Thymus (tissue), 11 donors: ENCODE measurements around the gene LHFPL2. TPM values are rescaled to one million over a fixed set of nuclear protein-coding genes. Genes with fewer than 3 reads are reported as not detected.
A peak's percentile ranks its signal among the peaks of the same experiment; 100 is the strongest.
"Not testable (repeated sequence)": the region's sequence is repeated elsewhere in the genome, so short reads cannot be mapped to it uniquely, and the experiment has no call there.

Source experiments
- DNase-seq, 9 donors: peaks; one replicate each; pipeline ENCODE4 v3.0.0-alpha.2; 2013; ENCODE audit warnings: low spot score in 9 of 9, low read depth in 6 of 9, missing footprints in 1 of 9
- H3K27ac ChIP-seq, 2 donors: one replicate each; pipeline ENCODE4 v1.5.1; 2013; ENCODE audit warnings: control low read depth in 1 of 2, low read depth in 1 of 2, low read length in 1 of 2, mild to moderate bottlenecking in 1 of 2, moderate library complexity in 1 of 2
- H3K27me3 ChIP-seq, 2 donors: one replicate each; pipeline ENCODE4 v1.5.1; 2013; ENCODE audit warnings: low read length in 1 of 2; ENCODE audit not compliant: control insufficient read depth in 2 of 2, insufficient read depth in 1 of 2
- H3K36me3 ChIP-seq, 2 donors: one replicate each; pipeline ENCODE4 v1.5.1; 2013; ENCODE audit warnings: low read length in 1 of 2, mild to moderate bottlenecking in 1 of 2, moderate library complexity in 1 of 2; ENCODE audit not compliant: control insufficient read depth in 2 of 2, insufficient read depth in 2 of 2
- H3K4me1 ChIP-seq, 2 donors: one replicate each; pipeline ENCODE4 v1.5.1; 2013; ENCODE audit warnings: low read length in 2 of 2; ENCODE audit not compliant: control insufficient read depth in 2 of 2, insufficient read depth in 2 of 2
- H3K4me3 ChIP-seq, 2 donors: one replicate each; pipeline ENCODE4 v1.5.1; 2013; ENCODE audit warnings: low read length in 2 of 2, control low read depth in 1 of 2, mild to moderate bottlenecking in 1 of 2
- H3K9me3 ChIP-seq, 2 donors: one replicate each; pipeline ENCODE4 v1.5.1; 2013; ENCODE audit warnings: low read length in 1 of 2, mild to moderate bottlenecking in 1 of 2; ENCODE audit not compliant: control insufficient read depth in 2 of 2, insufficient read depth in 1 of 2
- WGBS: extraction: QIAGEN DNeasy Blood & Tissue Kit; methylation state at CpG from one replicate; pipeline ENCODE4 v1.1.7; 2013; 5-methylcytosine and 5-hydroxymethylcytosine counted together
- polyA plus RNA-seq: library from polyadenylated mRNA; stranded (reverse); fragments of 200-250 nt; gene quantifications from one replicate; pipeline ENCODE4 v1.2.3, GENCODE V29; 2013
- total RNA-seq: library from RNA; stranded (reverse); fragments of 120-200 nt; gene quantifications from one replicate; pipeline ENCODE4 v1.2.4, GENCODE V29; 2013
- donor health status: healthy.

LHFPL2 gene
- total and polyA plus RNA-seq, 2 donors = 9.1 to 21.4 TPM

GRCh38 chr5:78473751-78474150 lies 174.8 kb downstream of the LHFPL2 start:
- Histone ChIP-seq H3K4me3 (no peak overlapping the region), H3K27me3 (no peaks in the 10 kb centered on the region), H3K4me1 (no peaks in the 10 kb centered on the region), H3K36me3 (no peaks in the 10 kb centered on the region), H3K9me3 (no peaks in the 10 kb centered on the region), H3K27ac (no peak overlapping the region)
- no peak for DNase-seq
- WGBS = 100% methylated on average over 1 of the region's 1 CpG

- no peaks in the 10 kb centered on the region for H3K36me3 ChIP-seq
- H3K27me3 ChIP-seq = no peaks in the 10 kb centered on the region
- no peaks in the 10 kb centered on the region for H3K9me3 ChIP-seq
- DNase-seq = peak in 1 of 9 donors; percentile 28
- no peak overlapping the region for H3K4me3 ChIP-seq
- no peak overlapping the region for H3K27ac ChIP-seq
- H3K4me1 ChIP-seq = no peaks in the 10 kb centered on the region
These were observed 176.0 kb downstream of the LHFPL2 start for GRCh38 chr5:78472469-78473106.

- Histone ChIP-seq H3K36me3 (no peaks in the 10 kb centered on the region), H3K4me3 (no peak overlapping the region), H3K27ac (no peak overlapping the region), H3K4me1 (no peaks in the 10 kb centered on the region), H3K9me3 (no peaks in the 10 kb centered on the region), H3K27me3 (no peaks in the 10 kb centered on the region)
- DNase-seq = no peak
These were observed 176.7 kb downstream of the LHFPL2 start for GRCh38 chr5:78471896-78472295.

- no peak overlapping the region for H3K27ac ChIP-seq
- no peaks in the 10 kb centered on the region for H3K27me3 ChIP-seq
- H3K4me1 ChIP-seq = no peaks in the 10 kb centered on the region
- WGBS = 45% methylated on average over 3 of the region's 3 CpGs
- DNase-seq = peak in 5 of 9 donors; percentile 9 to 47 (median 17)
- no peaks in the 10 kb centered on the region for H3K9me3 ChIP-seq
- H3K36me3 ChIP-seq = no peaks in the 10 kb centered on the region
- no peak overlapping the region for H3K4me3 ChIP-seq
These were observed 180.7 kb downstream of the LHFPL2 start for GRCh38 chr5:78467752-78468357.

GRCh38 chr5:78467140-78467539 lies 181.4 kb downstream of the LHFPL2 start:
- H3K9me3 ChIP-seq = no peaks in the 10 kb centered on the region
- 96% methylated on average over 1 of the region's 1 CpG for WGBS
- no peak overlapping the region for H3K4me3 ChIP-seq
- peaks cover 0 to 4% of the 10 kb centered on the region in 2 donors for H3K36me3 ChIP-seq
- no peak overlapping the region for H3K27ac ChIP-seq
- H3K27me3 ChIP-seq = no peaks in the 10 kb centered on the region
- no peak for DNase-seq
- H3K4me1 ChIP-seq = no peaks in the 10 kb centered on the region

- Histone ChIP-seq H3K9me3 (no peaks in the 10 kb centered on the region), H3K4me1 (no peaks in the 10 kb centered on the region), H3K4me3 (no peak overlapping the region), H3K27ac (no peak overlapping the region), H3K27me3 (no peaks in the 10 kb centered on the region), H3K36me3 (peaks cover 3 to 4% of the 10 kb centered on the region in 2 donors)
- no peak for DNase-seq
- 97% methylated on average over 2 of the region's 2 CpGs for WGBS
These were observed 189.7 kb downstream of the LHFPL2 start for GRCh38 chr5:78458843-78459242.

- DNase-seq, H3K27ac ChIP-seq, H3K9me3 ChIP-seq, H3K27me3 ChIP-seq, H3K4me1 ChIP-seq, H3K4me3 ChIP-seq, H3K36me3 ChIP-seq: not testable (repeated sequence)
- 91% methylated on average over 14 of the region's 14 CpGs for WGBS
These were observed 191.1 kb downstream of the LHFPL2 start for GRCh38 chr5:78457507-78457906.

GRCh38 chr5:78449103-78449502 lies 199.5 kb downstream of the LHFPL2 start:
- Histone ChIP-seq H3K36me3 (no peaks in the 10 kb centered on the region), H3K27me3 (no peaks in the 10 kb centered on the region), H3K9me3 (no peaks in the 10 kb centered on the region), H3K27ac (no peak overlapping the region), H3K4me3 (no peak overlapping the region), H3K4me1 (no peaks in the 10 kb centered on the region)
- no peak for DNase-seq

- H3K27ac ChIP-seq = no peak overlapping the region
- H3K9me3 ChIP-seq = no peaks in the 10 kb centered on the region
- DNase-seq = no peak
- no peaks in the 10 kb centered on the region for H3K4me1 ChIP-seq
- H3K4me3 ChIP-seq = no peak overlapping the region
- WGBS = 93% methylated on average over 3 of the region's 3 CpGs
- no peaks in the 10 kb centered on the region for H3K27me3 ChIP-seq
- no peaks in the 10 kb centered on the region for H3K36me3 ChIP-seq
These were observed 200.7 kb downstream of the LHFPL2 start for GRCh38 chr5:78447775-78448424.
